PC-9 (cell line): ENCODE measurements around the gene MAST2.

Source experiments
- CTCF ChIP-seq: fragments of 200-600 bp; sonication (generic); conservative IDR thresholded peaks from 2 replicates; pipeline ENCODE4 v1.6.1; 2017; ENCODE audit warnings: mixed run types, antibody characterized with exemption, mild to moderate bottlenecking, moderate library complexity
- EZH2 ChIP-seq: fragments of 200-600 bp; sonication (generic); IDR thresholded peaks from 2 replicates; pipeline ENCODE4 v1.8.0; 2017; ENCODE audit warnings: antibody characterized with exemption, low read depth

- no peak for TF ChIP-seq CTCF
- no peak for TF ChIP-seq EZH2
Observed at GRCh38 chr1:45850017-45850416, 46.6 kb downstream of the MAST2 start.
